H9 (cell line): ENCODE results near the gene B4GALT1. TPM values are rescaled to one million over a fixed set of nuclear protein-coding genes. Genes with fewer than 3 reads are reported as not detected.

Experiments used
- DNase-seq: peaks from one replicate; pipeline ENCODE4 v3.0.0-alpha.2; 2017
- H2AFZ ChIP-seq: one replicate; pipeline ENCODE4 v1.6.1; 2013; ENCODE audit warnings: mild to moderate bottlenecking, low read length, control low read depth, moderate library complexity
- H2AK5ac ChIP-seq: 2 replicates; pipeline ENCODE4 v1.6.1; 2013; ENCODE audit warnings: low read length, control low read depth, mixed read lengths; ENCODE audit not compliant: insufficient read length
- H2BK120ac ChIP-seq: one replicate; pipeline ENCODE4 v1.6.1; 2013; ENCODE audit warnings: low read depth, mild to moderate bottlenecking, low read length, control low read depth, inconsistent platforms; ENCODE audit not compliant: poor library complexity, severe bottlenecking
- H2BK12ac ChIP-seq: 2 replicates; pipeline ENCODE4 v1.6.1; 2013; ENCODE audit warnings: low read length, control low read depth, mixed read lengths, low read depth; ENCODE audit not compliant: insufficient read length
- H2BK15ac ChIP-seq: 2 replicates; pipeline ENCODE4 v1.6.1; 2013; ENCODE audit warnings: low read depth, low read length, control low read depth
- H2BK20ac ChIP-seq: one replicate; pipeline ENCODE4 v1.6.1; 2013; ENCODE audit warnings: low read depth, mild to moderate bottlenecking, low read length, control low read depth, inconsistent platforms; ENCODE audit not compliant: poor library complexity, severe bottlenecking
- H2BK5ac ChIP-seq: 2 replicates; pipeline ENCODE4 v1.6.1; 2013; ENCODE audit warnings: low read length, control low read depth, mixed read lengths; ENCODE audit not compliant: insufficient read length
- H3K14ac ChIP-seq: 2 replicates; pipeline ENCODE4 v1.6.1; 2013; ENCODE audit warnings: low read length, control low read depth; ENCODE audit not compliant: insufficient read depth
- H3K18ac ChIP-seq: 2 replicates; pipeline ENCODE4 v1.6.1; 2013; ENCODE audit warnings: low read depth, mild to moderate bottlenecking, mixed read lengths, low read length, control low read depth; ENCODE audit not compliant: insufficient read length
- H3K23ac ChIP-seq: 2 replicates; pipeline ENCODE4 v1.6.1; 2013; ENCODE audit warnings: low read length, control low read depth, mixed read lengths, low read depth; ENCODE audit not compliant: insufficient read length
- H3K23me2 ChIP-seq: 2 replicates; pipeline ENCODE4 v1.6.1; 2013; ENCODE audit warnings: low read depth, mild to moderate bottlenecking, mixed read lengths, low read length, control low read depth; ENCODE audit not compliant: insufficient read length, poor library complexity, severe bottlenecking
- H3K27ac ChIP-seq: 2 replicates; pipeline ENCODE4 v1.5.1; 2013; ENCODE audit warnings: low read length, control low read depth, mixed read lengths, low read depth; ENCODE audit not compliant: insufficient read length
- H3K27me3 ChIP-seq: 2 replicates; pipeline ENCODE4 v1.6.1; 2013; ENCODE audit warnings: low read length, control low read depth, inconsistent platforms; ENCODE audit not compliant: insufficient read depth
- H3K4ac ChIP-seq: 2 replicates; pipeline ENCODE4 v1.6.1; 2013; ENCODE audit warnings: low read depth, mild to moderate bottlenecking, control low read depth, inconsistent platforms, low read length, moderate library complexity
- H3K4me1 ChIP-seq: 2 replicates; pipeline ENCODE4 v1.6.1; 2013; ENCODE audit warnings: low read length, control low read depth, inconsistent platforms; ENCODE audit not compliant: insufficient read depth
- H3K4me2 ChIP-seq: 2 replicates; pipeline ENCODE4 v1.6.1; 2013; ENCODE audit warnings: low read length, control low read depth, mixed read lengths; ENCODE audit not compliant: insufficient read length, insufficient read depth
- H3K56ac ChIP-seq: 2 replicates; pipeline ENCODE4 v1.6.1; 2013; ENCODE audit warnings: low read depth, mild to moderate bottlenecking, mixed read lengths, low read length, control low read depth; ENCODE audit not compliant: insufficient read length
- H3K79me1 ChIP-seq: 2 replicates; pipeline ENCODE4 v1.6.1; 2013; ENCODE audit warnings: low read depth, mild to moderate bottlenecking, moderate library complexity, low read length, control low read depth, inconsistent platforms; ENCODE audit not compliant: insufficient read depth, poor library complexity, severe bottlenecking
- H3K79me2 ChIP-seq: 2 replicates; pipeline ENCODE4 v1.6.1; 2013; ENCODE audit warnings: low read length, control low read depth, inconsistent platforms; ENCODE audit not compliant: insufficient read depth
- H3K9ac ChIP-seq: 2 replicates; pipeline ENCODE4 v1.6.1; 2013; ENCODE audit warnings: low read length, control low read depth, mixed read lengths; ENCODE audit not compliant: insufficient read length; ENCODE audit errors: extremely low read depth
- H3K9me3 ChIP-seq: one replicate; pipeline ENCODE4 v1.6.1; 2013; ENCODE audit warnings: low read depth, low read length, inconsistent platforms; ENCODE audit not compliant: control insufficient read depth
- H3T11ph ChIP-seq: one replicate; pipeline ENCODE4 v1.6.1; 2013; ENCODE audit warnings: mild to moderate bottlenecking, low read length, control low read depth, inconsistent platforms
- H4K20me1 ChIP-seq: one replicate; pipeline ENCODE4 v1.6.1; 2013; ENCODE audit not compliant: control insufficient read depth, insufficient read length, insufficient read depth
- H4K5ac ChIP-seq: 2 replicates; pipeline ENCODE4 v1.6.1; 2013; ENCODE audit warnings: low read depth, mild to moderate bottlenecking, mixed read lengths, low read length, control low read depth; ENCODE audit not compliant: insufficient read length
- H4K8ac ChIP-seq: replicated peaks from 2 replicates; pipeline ENCODE4 v1.6.1; 2013; ENCODE audit warnings: low read length, control low read depth, mixed read lengths, low read depth; ENCODE audit not compliant: insufficient read length
- H4K91ac ChIP-seq: 2 replicates; pipeline ENCODE4 v1.6.1; 2013; ENCODE audit warnings: low read depth, mild to moderate bottlenecking, moderate library complexity, mixed read lengths, low read length, control low read depth; ENCODE audit not compliant: insufficient read length
- H3K27ac Mint-ChIP-seq, 3 experiments: 2 replicates in 2 of 3; 3 replicates in 1 of 3; pipeline ENCODE4 v1.8.0; 2020 to 2021; ENCODE audit warnings: mixed read lengths in 3 of 3, mild to moderate bottlenecking in 1 of 3, moderate library complexity in 1 of 3
- H3K27me3 Mint-ChIP-seq: 2 replicates; pipeline ENCODE4 v1.8.0; 2021; ENCODE audit warnings: low read depth, mild to moderate bottlenecking, moderate library complexity, mixed read lengths
- H3K36me3 Mint-ChIP-seq, 3 experiments: 2 replicates in 2 of 3; 3 replicates in 1 of 3; pipeline ENCODE4 v1.8.0; 2020 to 2021; ENCODE audit warnings: low read depth in 3 of 3, mixed read lengths in 3 of 3; ENCODE audit not compliant: insufficient read depth in 1 of 3
- H3K4me1 Mint-ChIP-seq, 2 experiments: 2 replicates each; pipeline ENCODE4 v1.8.0; 2020; ENCODE audit warnings: mixed read lengths in 2 of 2
- H3K4me3 Mint-ChIP-seq, 2 experiments: 2 replicates in 1 of 2; 3 replicates in 1 of 2; pipeline ENCODE4 v1.8.0; 2020 to 2021; ENCODE audit warnings: mild to moderate bottlenecking in 2 of 2, mixed read lengths in 2 of 2, moderate library complexity in 1 of 2
- H3K9me3 Mint-ChIP-seq, 2 experiments: 2 replicates in 1 of 2; 3 replicates in 1 of 2; pipeline ENCODE4 v1.8.0; 2020; ENCODE audit warnings: mild to moderate bottlenecking in 2 of 2, mixed read lengths in 2 of 2, moderate library complexity in 1 of 2
- CTCF ChIP-seq: fragments of 200-600 bp; sonication (generic); conservative IDR thresholded peaks from 3 replicates; pipeline ENCODE4 v1.8.0; 2021; ENCODE audit warnings: antibody characterized with exemption, mild to moderate bottlenecking
- WGBS: extraction: QIAGEN DNeasy Blood & Tissue Kit; methylation state at CpG from one replicate; pipeline ENCODE4 v1.1.7; 2013; ENCODE audit warnings: missing lambda C conversion rate, low lambda C conversion rate, mixed read lengths; ENCODE audit not compliant: insufficient read length; ENCODE audit errors: extremely low coverage; 5-methylcytosine and 5-hydroxymethylcytosine counted together
- total RNA-seq: library from RNA; stranded (reverse); gene quantifications from 2 replicates; pipeline ENCODE4 v1.2.1, GENCODE V29; 2021

B4GALT1 gene
- total RNA-seq, 1 experiment from 2014 or later, result 15.3 TPM

GRCh38 chr9:33117306-33117705, 49.8 kb downstream of the B4GALT1 start:
- Histone ChIP-seq H3K4me2 (no peak overlapping the region), H3K79me1 (no peaks in the 10 kb centered on the region), H2BK15ac (no peak overlapping the region), H4K8ac (no peak overlapping the region), H3K27me3 (no peaks in the 10 kb centered on the region), H2AFZ (no peak overlapping the region), H3K4ac (no peak overlapping the region), H4K20me1 (no peaks in the 10 kb centered on the region), H3K4me1 (no peaks in the 10 kb centered on the region), H3K18ac (no peak overlapping the region), H3K23me2 (no peaks in the 10 kb centered on the region), H3T11ph (no peak overlapping the region), H3K9ac (no peak overlapping the region), H2BK20ac (no peak overlapping the region), H4K91ac (no peak overlapping the region), H3K79me2 (no peaks in the 10 kb centered on the region), H3K14ac (no peak overlapping the region), H3K56ac (no peak overlapping the region), H2BK12ac (no peak overlapping the region), H2BK5ac (no peak overlapping the region), H3K9me3 (no peaks in the 10 kb centered on the region), H2AK5ac (no peak overlapping the region), H3K23ac (no peak overlapping the region), H3K27ac (no peak overlapping the region), H2BK120ac (no peak overlapping the region), H4K5ac (no peak overlapping the region)
- no peak for DNase-seq
- WGBS, result no CpG with 5 or more reads among the region's 1 CpG
- Mint-ChIP-seq H3K9me3 (no peaks in the 10 kb centered on the region), H3K27ac (no peak overlapping the region; a peak in 1 of 7 replicates), H3K4me3 (no peak overlapping the region; a peak in 1 of 5 replicates), H3K27me3 (no peaks in the 10 kb centered on the region), H3K4me1 (peaks cover 5 to 8% of the 10 kb centered on the region in 2 experiments; a peak in 3 of 4 replicates), H3K36me3 (no peaks in the 10 kb centered on the region; a peak in 2 of 7 replicates)
- no peak for TF ChIP-seq CTCF
